ENCODE measurements around the gene CKS1B.
"Not testable (repeated sequence)": the region's sequence is repeated elsewhere in the genome, so short reads cannot be mapped to it uniquely, and the experiment has no call there.

The CKS1B gene

GRCh38 chr1:154964359-154964758 is 10.1 kb upstream of the CKS1B start:
- no peak for DNase-seq (ENCODE audit: low read depth)

- no peak for DNase-seq (ENCODE audit: low read depth)
Measured at GRCh38 chr1:154966111-154966510, 8.4 kb upstream of the CKS1B start.

- DNase-seq (ENCODE audit: low read depth), result no peak
Measured at GRCh38 chr1:154967331-154967950, 7.0 kb upstream of the CKS1B start.

GRCh38 chr1:154968731-154969130 is 5.8 kb upstream of the CKS1B start:
- no peak for DNase-seq (ENCODE audit: low read depth)

GRCh38 chr1:154969246-154969645 is 5.2 kb upstream of the CKS1B start:
- no peak for DNase-seq (ENCODE audit: low read depth)

- no peak for DNase-seq (ENCODE audit: low read depth)
Measured at GRCh38 chr1:154969860-154970452, 4.5 kb upstream of the CKS1B start.

- DNase-seq (ENCODE audit: low read depth), result no peak
Measured at GRCh38 chr1:154970631-154971340, 3.7 kb upstream of the CKS1B start, which contains the start of gene SHC1. Gene SHC1, minus strand, starts transcription at chr1:154970747. Its CDS starts 221 bp downstream, at chr1:154970526.

GRCh38 chr1:154971341-154971998 is 3.0 kb upstream of the CKS1B start:
- no peak for DNase-seq (ENCODE audit: low read depth)

- DNase-seq (ENCODE audit: low read depth), result no peak
Measured at GRCh38 chr1:154972213-154972516, 2.3 kb upstream of the CKS1B start.

- no peak for DNase-seq (ENCODE audit: low read depth)
Measured at GRCh38 chr1:154972517-154973343, 1.8 kb upstream of the CKS1B start.

GRCh38 chr1:154973344-154974101 is 958 bp upstream of the CKS1B start:
- DNase-seq (ENCODE audit: low read depth), result peak; percentile 87

- DNase-seq (ENCODE audit: low read depth), result peak; percentile 92
Measured at GRCh38 chr1:154974808-154975408, 427 bp downstream of the CKS1B start.

GRCh38 chr1:154975409-154976059 is 1.1 kb downstream of the CKS1B start:
- DNase-seq (ENCODE audit: low read depth), result peak; percentile 49

- DNase-seq (ENCODE audit: low read depth), result not testable (repeated sequence)
Measured at GRCh38 chr1:154977762-154978161, 3.3 kb downstream of the CKS1B start.

- DNase-seq (ENCODE audit: low read depth), result no peak
Measured at GRCh38 chr1:154978360-154978759, 3.9 kb downstream of the CKS1B start.

GRCh38 chr1:154982341-154982740 is 7.9 kb downstream of the CKS1B start:
- DNase-seq (ENCODE audit: low read depth), result no peak

- DNase-seq (ENCODE audit: low read depth), result peak; percentile 93
Measured at GRCh38 chr1:154982897-154983648, 8.6 kb downstream of the CKS1B start, which contains the start of gene FLAD1. Gene FLAD1, plus strand, starts transcription at chr1:154983344. Its CDS starts 351 bp downstream, at chr1:154983695.

GRCh38 chr1:154983776-154984466 is 9.4 kb downstream of the CKS1B start:
- no peak for DNase-seq (ENCODE audit: low read depth)

GRCh38 chr1:154986736-154987135 is 12.3 kb downstream of the CKS1B start:
- not testable (repeated sequence) for DNase-seq (ENCODE audit: low read depth)
